ENCODE measurements around the gene MYPN. TPM values are rescaled to one million over a fixed set of nuclear protein-coding genes. Genes with fewer than 3 reads are reported as not detected.

MYPN gene
- total RNA-seq, 1 experiment from 2014 or later: not detected

DNA sequence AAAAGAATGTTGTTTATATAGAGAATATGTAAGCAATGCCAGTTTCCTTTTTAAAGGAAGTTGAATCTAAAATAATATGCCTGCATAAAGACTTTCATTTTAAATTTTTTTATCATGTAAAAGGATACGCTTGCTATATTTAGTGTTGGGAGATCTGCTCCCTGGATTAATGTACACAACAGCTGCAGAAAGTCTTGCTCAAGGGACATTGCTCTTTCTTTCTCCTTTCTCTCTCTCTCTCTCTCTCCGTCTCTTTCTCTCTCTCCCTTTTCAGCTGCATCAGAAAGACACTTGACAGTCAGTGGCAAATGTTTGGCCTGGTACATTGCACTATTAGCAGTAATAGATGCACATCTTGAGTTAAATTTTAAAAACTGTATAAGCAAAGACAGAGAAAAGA, 739 bp downstream of the MYPN start:
- no peak overlapping the region for H3K27ac ChIP-seq (ENCODE audit: insufficient read length, low read depth, low read length)
- no peaks in the 10 kb centered on the region for H3K27me3 ChIP-seq (ENCODE audit: insufficient read depth, low read length)
- H3K18ac ChIP-seq (ENCODE audit: insufficient read length, low read depth, low read length): no peak overlapping the region
- WGBS (ENCODE audit: extremely low coverage, insufficient read length, low lambda C conversion rate): no CpG with 5 or more reads among the region's 2 CpGs
- peaks cover 0 to 9% of the 10 kb centered on the region in 2 experiments; a peak in 2 of 4 replicates for H3K4me1 Mint-ChIP-seq
- no peak overlapping the region for H3K9ac ChIP-seq (ENCODE audit: extremely low read depth, insufficient read length, low read length)
- no peak overlapping the region for H2BK20ac ChIP-seq (ENCODE audit: low read depth, low read length, poor library complexity, severe bottlenecking)
- H3K4me2 ChIP-seq (ENCODE audit: insufficient read depth, insufficient read length, low read length): no peak overlapping the region
- H3K9me3 Mint-ChIP-seq: no peaks in the 10 kb centered on the region
- H2AFZ ChIP-seq (ENCODE audit: low read length): no peak overlapping the region
- no peak for DNase-seq
- H3K27ac Mint-ChIP-seq: no peak overlapping the region
- H3K79me1 ChIP-seq (ENCODE audit: insufficient read depth, low read depth, low read length, poor library complexity, severe bottlenecking): no peaks in the 10 kb centered on the region
- no peak overlapping the region for H4K5ac ChIP-seq (ENCODE audit: insufficient read length, low read depth, low read length)
- H3K56ac ChIP-seq (ENCODE audit: insufficient read length, low read depth, low read length): no peak overlapping the region
- H4K20me1 ChIP-seq (ENCODE audit: control insufficient read depth, insufficient read depth, insufficient read length): no peaks in the 10 kb centered on the region
- no peak overlapping the region for H2BK15ac ChIP-seq (ENCODE audit: low read depth, low read length)
- no peak overlapping the region for H3T11ph ChIP-seq (ENCODE audit: low read length)
- H3K27me3 Mint-ChIP-seq (ENCODE audit: low read depth): no peaks in the 10 kb centered on the region
- no peaks in the 10 kb centered on the region for H3K4me1 ChIP-seq (ENCODE audit: insufficient read depth, low read length)
- no peak overlapping the region for H2BK5ac ChIP-seq (ENCODE audit: insufficient read length, low read length)
- H3K23me2 ChIP-seq (ENCODE audit: insufficient read length, low read depth, low read length, poor library complexity, severe bottlenecking): no peaks in the 10 kb centered on the region
- H3K23ac ChIP-seq (ENCODE audit: insufficient read length, low read depth, low read length): no peak overlapping the region
- H3K9me3 ChIP-seq (ENCODE audit: control insufficient read depth, low read depth, low read length): no peaks in the 10 kb centered on the region
- no peak overlapping the region for H2BK12ac ChIP-seq (ENCODE audit: insufficient read length, low read depth, low read length)
- no peaks in the 10 kb centered on the region for H3K79me2 ChIP-seq (ENCODE audit: insufficient read depth, low read length)
- TF ChIP-seq, protein P1, sequence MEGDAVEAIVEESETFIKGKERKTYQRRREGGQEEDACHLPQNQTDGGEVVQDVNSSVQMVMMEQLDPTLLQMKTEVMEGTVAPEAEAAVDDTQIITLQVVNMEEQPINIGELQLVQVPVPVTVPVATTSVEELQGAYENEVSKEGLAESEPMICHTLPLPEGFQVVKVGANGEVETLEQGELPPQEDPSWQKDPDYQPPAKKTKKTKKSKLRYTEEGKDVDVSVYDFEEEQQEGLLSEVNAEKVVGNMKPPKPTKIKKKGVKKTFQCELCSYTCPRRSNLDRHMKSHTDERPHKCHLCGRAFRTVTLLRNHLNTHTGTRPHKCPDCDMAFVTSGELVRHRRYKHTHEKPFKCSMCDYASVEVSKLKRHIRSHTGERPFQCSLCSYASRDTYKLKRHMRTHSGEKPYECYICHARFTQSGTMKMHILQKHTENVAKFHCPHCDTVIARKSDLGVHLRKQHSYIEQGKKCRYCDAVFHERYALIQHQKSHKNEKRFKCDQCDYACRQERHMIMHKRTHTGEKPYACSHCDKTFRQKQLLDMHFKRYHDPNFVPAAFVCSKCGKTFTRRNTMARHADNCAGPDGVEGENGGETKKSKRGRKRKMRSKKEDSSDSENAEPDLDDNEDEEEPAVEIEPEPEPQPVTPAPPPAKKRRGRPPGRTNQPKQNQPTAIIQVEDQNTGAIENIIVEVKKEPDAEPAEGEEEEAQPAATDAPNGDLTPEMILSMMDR (conservative IDR thresholded peaks at IDR 0.05): no peak
- no peak overlapping the region for H2AK5ac ChIP-seq (ENCODE audit: insufficient read length, low read length)
- no peak overlapping the region for H3K14ac ChIP-seq (ENCODE audit: insufficient read depth, low read length)
- H4K91ac ChIP-seq (ENCODE audit: insufficient read length, low read depth, low read length): no peak overlapping the region
- H3K4me3 Mint-ChIP-seq: no peak overlapping the region
- no peak overlapping the region for H4K8ac ChIP-seq (replicated peaks; ENCODE audit: insufficient read length, low read depth, low read length)
- H2BK120ac ChIP-seq (ENCODE audit: low read depth, low read length, poor library complexity, severe bottlenecking): no peak overlapping the region
- no peaks in the 10 kb centered on the region for H3K36me3 Mint-ChIP-seq (ENCODE audit: insufficient read depth in 1 of 3, low read depth in 3 of 3)
- H3K4ac ChIP-seq (ENCODE audit: low read depth, low read length): no peak overlapping the region

Measured in H9 (cell line).